ENCODE results near the gene MYO1B.

DNA sequence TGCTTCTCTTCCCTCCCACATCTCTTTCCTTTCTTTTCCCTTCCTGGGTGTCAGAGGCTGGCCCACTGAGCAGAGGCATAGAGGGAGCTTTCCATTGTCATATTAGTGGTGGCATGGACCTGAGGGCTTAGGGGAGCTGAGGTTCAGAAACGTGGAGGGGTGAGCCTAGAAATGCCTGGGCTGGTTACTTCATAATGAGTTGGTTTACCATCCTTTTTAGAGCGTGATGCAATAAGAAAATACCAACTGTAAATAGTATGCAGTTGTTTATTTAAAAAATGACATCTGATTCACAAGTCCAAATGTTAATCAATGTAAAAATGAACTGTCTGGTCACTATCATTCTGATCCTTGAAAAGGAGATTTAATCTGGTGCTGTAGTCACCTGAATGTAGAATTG is 46.3 kb downstream of the MYO1B start:
- TF ChIP-seq JUNB (IDR thresholded peaks at IDR 0.05) (no peak), POLR2A (IDR thresholded peaks at IDR 0.05; ENCODE audit: low read depth, low read length) (no peak), NFYA (IDR thresholded peaks at IDR 0.05; ENCODE audit: borderline replicate concordance, low read depth, low read length) (no peak), EZH2 (IDR thresholded peaks at IDR 0.05; ENCODE audit: borderline replicate concordance, control insufficient read depth, low read depth, low read length) (no peak)
- TF ChIP-seq, protein P1, sequence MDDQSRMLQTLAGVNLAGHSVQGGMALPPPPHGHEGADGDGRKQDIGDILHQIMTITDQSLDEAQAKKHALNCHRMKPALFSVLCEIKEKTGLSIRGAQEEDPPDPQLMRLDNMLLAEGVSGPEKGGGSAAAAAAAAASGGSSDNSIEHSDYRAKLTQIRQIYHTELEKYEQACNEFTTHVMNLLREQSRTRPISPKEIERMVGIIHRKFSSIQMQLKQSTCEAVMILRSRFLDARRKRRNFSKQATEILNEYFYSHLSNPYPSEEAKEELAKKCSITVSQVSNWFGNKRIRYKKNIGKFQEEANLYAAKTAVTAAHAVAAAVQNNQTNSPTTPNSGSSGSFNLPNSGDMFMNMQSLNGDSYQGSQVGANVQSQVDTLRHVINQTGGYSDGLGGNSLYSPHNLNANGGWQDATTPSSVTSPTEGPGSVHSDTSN (IDR thresholded peaks at IDR 0.05; ENCODE audit: insufficient replicate concordance, low read depth, low read length) = no peak

Data from GM12878 (cell line).